Measurements from ENCODE around the gene TLE3. TPM values are rescaled to one million over a fixed set of nuclear protein-coding genes. Genes with fewer than 3 reads are reported as not detected.

The TLE3 gene
- polyA plus RNA-seq, 1 of the 3 experiments (the other 2 are of a cell fraction): 14.7 TPM

DNA sequence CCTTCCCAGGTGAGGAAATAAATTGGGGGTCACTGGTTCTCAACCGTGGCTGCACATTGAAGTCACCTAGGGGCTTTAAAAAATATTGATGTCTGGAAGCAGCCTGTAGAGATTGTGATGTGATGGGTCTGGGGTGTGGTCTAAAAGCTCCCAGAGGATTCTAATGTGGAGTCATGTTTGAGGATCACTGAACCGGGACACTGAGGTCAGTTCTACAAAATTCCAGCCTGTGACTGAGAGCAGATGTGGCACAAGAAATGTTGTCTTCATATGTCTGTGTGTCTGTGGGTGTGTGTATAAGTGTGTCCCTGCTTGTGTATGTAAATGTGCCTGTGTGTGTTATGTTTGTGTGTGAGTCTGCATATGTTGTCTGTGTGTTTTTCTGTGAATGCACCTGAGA lies 79.9 kb downstream of the TLE3 start:
- no peaks in the 10 kb centered on the region for H3K9me3 ChIP-seq
- no peak overlapping the region for H3K4me3 ChIP-seq (ENCODE audit: low read depth in 2 of 2, low read length in 1 of 2)
- H3K9ac ChIP-seq: no peak overlapping the region
- 57% methylated on average over 2 of the region's 2 CpGs for WGBS (ENCODE audit: low lambda C conversion rate)
- H4K20me1 ChIP-seq (ENCODE audit: insufficient read depth): no peaks in the 10 kb centered on the region
- POLR2A ChIA-PET: no interaction called here
- peaks cover 41% of the 10 kb centered on the region; the same call in 1 of the 2 replicates for H3K27me3 ChIP-seq (ENCODE audit: insufficient read depth)
- CTCF ChIA-PET: interaction anchor here (0.6 to 1.0 kb wide), 2 partner anchors 10 to 14 kb away, joined by 3 read pairs; no protein-coding TSS in a partner anchor
- peaks cover 0 to 2% of the 10 kb centered on the region in 2 experiments; a peak in 1 of 4 replicates for H3K4me1 ChIP-seq (ENCODE audit: control insufficient read depth in 1 of 2, insufficient read depth in 2 of 2, low read depth in 1 of 2, low read length in 1 of 2)
- no peak overlapping the region for H3K4me2 ChIP-seq
- H2AFZ ChIP-seq (ENCODE audit: low read depth): no peak overlapping the region
- H3K27ac ChIP-seq (ENCODE audit: low read depth in 2 of 2, low read length in 1 of 2): no peak overlapping the region
- H3K36me3 ChIP-seq (replicated peaks in 1 of 2; ENCODE audit: control insufficient read depth in 1 of 2, insufficient read depth in 2 of 2, low read length in 1 of 2): no peaks in the 10 kb centered on the region
- no peaks in the 10 kb centered on the region for H3K79me2 ChIP-seq (ENCODE audit: insufficient read depth)
- no peak for DNase-seq
- no peaks in the 10 kb centered on the region for H3F3A ChIP-seq (replicated peaks; ENCODE audit: insufficient read depth)
- H3K9me2 ChIP-seq: no peaks in the 10 kb centered on the region
- TF ChIP-seq, protein P1, sequence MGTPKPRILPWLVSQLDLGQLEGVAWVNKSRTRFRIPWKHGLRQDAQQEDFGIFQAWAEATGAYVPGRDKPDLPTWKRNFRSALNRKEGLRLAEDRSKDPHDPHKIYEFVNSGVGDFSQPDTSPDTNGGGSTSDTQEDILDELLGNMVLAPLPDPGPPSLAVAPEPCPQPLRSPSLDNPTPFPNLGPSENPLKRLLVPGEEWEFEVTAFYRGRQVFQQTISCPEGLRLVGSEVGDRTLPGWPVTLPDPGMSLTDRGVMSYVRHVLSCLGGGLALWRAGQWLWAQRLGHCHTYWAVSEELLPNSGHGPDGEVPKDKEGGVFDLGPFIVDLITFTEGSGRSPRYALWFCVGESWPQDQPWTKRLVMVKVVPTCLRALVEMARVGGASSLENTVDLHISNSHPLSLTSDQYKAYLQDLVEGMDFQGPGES (IDR thresholded peaks at IDR 0.05; ENCODE audit: low read depth, low read length): no peak
- TF ChIP-seq FOXJ3 (CRISPR knock-in tag; IDR thresholded peaks at IDR 0.05) (no peak), NRF1 (IDR thresholded peaks at IDR 0.05; ENCODE audit: low read depth, low read length) (no peak), FOSL2 (IDR thresholded peaks at IDR 0.05; ENCODE audit: borderline replicate concordance, low read depth) (no peak), GABPA (IDR thresholded peaks at IDR 0.05; ENCODE audit: low read depth) (no peak), TCF12 (IDR thresholded peaks at IDR 0.05) (no peak), TAF1 (IDR thresholded peaks at IDR 0.05; ENCODE audit: borderline replicate concordance, low read depth, low read length) (no peak), JUND (IDR thresholded peaks at IDR 0.05) (no peak), NFIC (IDR thresholded peaks at IDR 0.05; ENCODE audit: borderline replicate concordance) (no peak), EP300 (IDR thresholded peaks at IDR 0.05; ENCODE audit: borderline replicate concordance in 1 of 2, low read depth in 1 of 2, low read length in 1 of 2) (no peak), POLR2AphosphoS5 (IDR thresholded peaks at IDR 0.05; ENCODE audit: low read depth, low read length) (no peak), MEF2A (IDR thresholded peaks at IDR 0.05; ENCODE audit: borderline replicate concordance, low read depth) (no peak), YY1 (IDR thresholded peaks at IDR 0.05; ENCODE audit: low read depth) (no peak), TEAD4 (IDR thresholded peaks at IDR 0.05; ENCODE audit: borderline replicate concordance, insufficient read depth) (no peak), SIN3A (IDR thresholded peaks at IDR 0.05; ENCODE audit: borderline replicate concordance, low read depth, low read length) (no peak), GATA2 (CRISPR knock-in tag; IDR thresholded peaks at IDR 0.05) (no peak)
- TF ChIP-seq, protein P2, sequence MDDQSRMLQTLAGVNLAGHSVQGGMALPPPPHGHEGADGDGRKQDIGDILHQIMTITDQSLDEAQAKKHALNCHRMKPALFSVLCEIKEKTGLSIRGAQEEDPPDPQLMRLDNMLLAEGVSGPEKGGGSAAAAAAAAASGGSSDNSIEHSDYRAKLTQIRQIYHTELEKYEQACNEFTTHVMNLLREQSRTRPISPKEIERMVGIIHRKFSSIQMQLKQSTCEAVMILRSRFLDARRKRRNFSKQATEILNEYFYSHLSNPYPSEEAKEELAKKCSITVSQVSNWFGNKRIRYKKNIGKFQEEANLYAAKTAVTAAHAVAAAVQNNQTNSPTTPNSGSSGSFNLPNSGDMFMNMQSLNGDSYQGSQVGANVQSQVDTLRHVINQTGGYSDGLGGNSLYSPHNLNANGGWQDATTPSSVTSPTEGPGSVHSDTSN (IDR thresholded peaks at IDR 0.05): no peak
- TF ChIP-seq, protein P3, sequence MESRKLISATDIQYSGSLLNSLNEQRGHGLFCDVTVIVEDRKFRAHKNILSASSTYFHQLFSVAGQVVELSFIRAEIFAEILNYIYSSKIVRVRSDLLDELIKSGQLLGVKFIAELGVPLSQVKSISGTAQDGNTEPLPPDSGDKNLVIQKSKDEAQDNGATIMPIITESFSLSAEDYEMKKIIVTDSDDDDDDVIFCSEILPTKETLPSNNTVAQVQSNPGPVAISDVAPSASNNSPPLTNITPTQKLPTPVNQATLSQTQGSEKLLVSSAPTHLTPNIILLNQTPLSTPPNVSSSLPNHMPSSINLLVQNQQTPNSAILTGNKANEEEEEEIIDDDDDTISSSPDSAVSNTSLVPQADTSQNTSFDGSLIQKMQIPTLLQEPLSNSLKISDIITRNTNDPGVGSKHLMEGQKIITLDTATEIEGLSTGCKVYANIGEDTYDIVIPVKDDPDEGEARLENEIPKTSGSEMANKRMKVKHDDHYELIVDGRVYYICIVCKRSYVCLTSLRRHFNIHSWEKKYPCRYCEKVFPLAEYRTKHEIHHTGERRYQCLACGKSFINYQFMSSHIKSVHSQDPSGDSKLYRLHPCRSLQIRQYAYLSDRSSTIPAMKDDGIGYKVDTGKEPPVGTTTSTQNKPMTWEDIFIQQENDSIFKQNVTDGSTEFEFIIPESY (IDR thresholded peaks at IDR 0.05; ENCODE audit: borderline replicate concordance, low read depth): no peak
- TF ChIP-seq, protein P4, sequence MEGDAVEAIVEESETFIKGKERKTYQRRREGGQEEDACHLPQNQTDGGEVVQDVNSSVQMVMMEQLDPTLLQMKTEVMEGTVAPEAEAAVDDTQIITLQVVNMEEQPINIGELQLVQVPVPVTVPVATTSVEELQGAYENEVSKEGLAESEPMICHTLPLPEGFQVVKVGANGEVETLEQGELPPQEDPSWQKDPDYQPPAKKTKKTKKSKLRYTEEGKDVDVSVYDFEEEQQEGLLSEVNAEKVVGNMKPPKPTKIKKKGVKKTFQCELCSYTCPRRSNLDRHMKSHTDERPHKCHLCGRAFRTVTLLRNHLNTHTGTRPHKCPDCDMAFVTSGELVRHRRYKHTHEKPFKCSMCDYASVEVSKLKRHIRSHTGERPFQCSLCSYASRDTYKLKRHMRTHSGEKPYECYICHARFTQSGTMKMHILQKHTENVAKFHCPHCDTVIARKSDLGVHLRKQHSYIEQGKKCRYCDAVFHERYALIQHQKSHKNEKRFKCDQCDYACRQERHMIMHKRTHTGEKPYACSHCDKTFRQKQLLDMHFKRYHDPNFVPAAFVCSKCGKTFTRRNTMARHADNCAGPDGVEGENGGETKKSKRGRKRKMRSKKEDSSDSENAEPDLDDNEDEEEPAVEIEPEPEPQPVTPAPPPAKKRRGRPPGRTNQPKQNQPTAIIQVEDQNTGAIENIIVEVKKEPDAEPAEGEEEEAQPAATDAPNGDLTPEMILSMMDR (IDR thresholded peaks at IDR 0.05): no peak
